CD4-positive, alpha-beta T cell treated with Interleukin-6 at 100 ng/mL for 8 hours (primary cell): ENCODE data around the gene FCMR.
"Not testable (repeated sequence)": the region's sequence is repeated elsewhere in the genome, so short reads cannot be mapped to it uniquely, and the experiment has no call there.

Source experiments
- DNase-seq: peaks from one replicate; pipeline ENCODE4 v3.0.0-alpha.2; 2020; ENCODE audit warnings: mixed read lengths, low spot score

Gene FCMR

DNA sequence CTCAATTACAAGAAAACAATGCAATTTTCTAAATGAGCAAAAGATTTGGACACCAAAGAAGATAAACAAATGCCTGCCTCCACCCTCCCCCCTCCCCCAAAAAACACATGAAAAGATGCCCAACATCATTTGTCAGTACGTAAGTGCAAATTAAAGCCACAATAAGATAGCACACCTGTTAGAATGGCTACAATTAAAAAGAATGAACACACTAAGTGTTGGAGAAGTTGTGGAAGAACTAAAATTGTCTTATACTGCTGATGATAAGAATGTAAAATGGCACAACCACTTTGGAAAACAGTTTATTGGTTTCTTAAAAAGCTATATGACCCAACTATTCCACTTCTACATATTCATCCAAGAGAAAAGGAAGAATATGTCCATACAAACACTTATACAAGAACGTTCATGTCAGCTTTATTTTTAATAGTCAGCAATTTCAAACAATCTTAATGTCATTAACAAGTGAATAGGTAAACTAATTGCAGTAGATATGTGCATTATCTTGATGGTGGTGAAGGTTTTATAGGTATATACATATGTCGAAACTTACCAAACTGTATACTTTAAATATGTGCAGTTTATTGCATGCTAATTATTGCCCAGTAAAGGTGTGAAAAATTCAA lies 45.9 kb downstream of the FCMR start:
- DNase-seq, result no peak

DNA sequence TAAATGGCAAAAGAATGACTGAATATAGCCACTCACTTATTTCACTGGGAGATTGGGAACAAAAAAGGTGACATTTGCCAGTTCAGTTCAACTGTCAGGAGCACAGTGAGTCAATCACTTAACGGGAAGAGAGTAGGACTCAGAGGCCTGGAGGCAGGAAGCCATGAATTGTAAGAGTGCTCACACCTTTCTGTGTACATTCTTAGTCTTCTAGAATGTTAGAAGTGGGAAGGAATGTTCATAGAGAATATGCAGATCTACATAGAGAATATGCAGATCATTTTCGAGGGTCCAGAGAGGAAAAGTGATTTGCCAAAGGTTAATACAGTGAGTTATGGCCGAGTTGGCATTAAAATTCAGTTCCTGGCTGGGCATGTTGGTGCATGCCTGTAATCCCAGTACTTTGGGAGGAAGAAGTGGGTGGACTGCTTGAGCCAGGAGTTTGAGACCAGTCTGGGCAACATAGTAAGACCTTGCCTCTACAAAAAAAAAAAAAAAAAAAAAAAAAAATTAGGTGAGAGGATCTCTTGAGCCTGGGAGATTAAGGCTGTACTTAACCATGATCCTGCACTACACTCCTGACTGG lies 48.0 kb downstream of the FCMR start:
- DNase-seq, result no peak

DNA sequence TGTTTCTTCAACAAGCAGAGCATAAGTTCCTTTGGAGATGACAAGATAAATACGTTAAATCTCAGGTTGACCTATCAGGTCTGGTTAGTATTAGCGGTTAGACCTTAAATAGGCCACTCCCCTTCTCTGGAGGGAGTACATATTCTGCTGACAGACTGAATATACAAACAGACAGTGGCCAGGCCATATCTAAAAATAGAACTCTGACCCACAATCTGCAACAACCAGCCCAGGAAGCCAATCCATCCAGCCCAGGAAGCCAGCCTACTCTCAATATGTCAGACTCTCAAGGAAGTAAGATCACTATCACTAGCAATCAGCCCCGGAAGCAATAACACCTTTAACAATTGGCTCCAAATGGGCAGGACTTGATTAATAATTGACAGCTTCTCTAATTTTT lies 49.6 kb downstream of the FCMR start:
- DNase-seq, result no peak

DNA sequence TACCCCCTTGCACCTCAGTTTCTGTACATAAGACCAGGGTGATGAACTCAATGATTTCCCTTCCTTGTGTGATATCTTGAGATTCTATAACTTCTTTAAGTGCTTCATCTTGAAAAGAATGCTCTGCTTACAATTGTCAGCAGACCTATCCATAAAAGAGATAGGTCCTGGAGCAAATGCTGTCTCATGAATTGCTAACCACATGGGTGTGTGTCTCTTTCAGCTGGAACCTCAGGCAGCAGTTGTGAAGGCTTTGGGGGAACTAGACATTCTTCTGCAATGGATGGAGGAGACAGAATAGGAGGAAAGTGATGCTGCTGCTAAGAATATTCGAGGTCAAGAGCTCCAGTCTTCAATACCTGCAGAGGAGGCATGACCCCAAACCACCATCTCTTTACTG lies 53.5 kb downstream of the FCMR start:
- DNase-seq, result no peak

DNA sequence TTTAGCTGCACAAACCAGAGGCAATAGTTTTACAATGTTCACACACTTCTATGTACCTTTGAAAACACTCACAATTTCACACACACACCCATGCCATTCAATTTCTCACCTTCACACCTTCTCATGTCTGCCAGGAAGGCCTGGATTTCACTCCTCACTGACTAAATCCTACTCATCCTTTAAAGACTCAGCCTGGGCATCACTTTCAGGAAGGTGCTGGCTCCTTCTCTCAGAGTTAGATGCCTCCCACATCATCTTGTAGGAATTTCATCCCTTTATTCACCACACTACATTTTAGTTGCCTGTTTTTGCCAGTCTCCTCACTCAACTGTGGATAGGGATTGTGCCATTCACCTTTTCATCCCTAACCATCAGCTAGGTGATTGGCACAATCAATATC lies 54.0 kb downstream of the FCMR start:
- no peak for DNase-seq

DNA sequence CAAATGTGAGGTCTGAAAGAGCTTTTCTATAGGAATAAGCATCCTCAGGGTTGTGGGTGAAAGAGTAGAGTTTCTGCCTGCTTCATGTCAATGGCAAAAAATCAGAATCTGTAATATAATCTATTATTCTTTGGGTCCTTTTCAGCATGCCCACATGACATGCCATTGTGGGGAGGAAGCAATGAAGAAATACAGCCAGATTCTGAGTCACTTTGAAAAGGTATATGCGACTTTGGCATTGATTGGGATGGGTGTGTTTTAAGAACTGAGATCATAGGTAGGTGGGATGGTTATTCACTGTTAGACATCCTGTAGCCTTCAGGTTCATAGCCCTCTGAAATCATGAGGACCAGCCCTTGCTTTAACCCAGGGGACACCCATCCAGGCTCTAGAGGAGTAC lies 54.5 kb downstream of the FCMR start:
- no peak for DNase-seq

DNA sequence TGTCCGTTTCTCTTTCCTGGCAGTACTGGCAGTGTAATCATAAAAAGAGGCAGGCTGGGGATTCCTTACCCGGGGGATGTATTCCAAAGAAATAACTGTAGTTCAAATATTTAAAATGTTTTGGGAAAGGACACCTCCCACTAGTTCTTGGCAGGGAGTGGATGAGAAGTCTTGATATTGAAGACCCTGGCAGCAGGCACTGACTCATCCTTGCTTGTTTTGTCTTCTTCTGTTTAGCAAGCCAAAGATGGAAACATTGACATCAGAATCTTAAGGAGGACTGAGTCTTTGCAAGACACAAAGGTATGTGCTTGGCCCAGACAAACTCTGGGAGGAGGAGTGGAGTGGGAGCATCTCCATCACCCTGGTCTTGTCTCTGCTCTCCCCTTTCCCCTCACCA lies 55.7 kb downstream of the FCMR start:
- DNase-seq, result no peak

DNA sequence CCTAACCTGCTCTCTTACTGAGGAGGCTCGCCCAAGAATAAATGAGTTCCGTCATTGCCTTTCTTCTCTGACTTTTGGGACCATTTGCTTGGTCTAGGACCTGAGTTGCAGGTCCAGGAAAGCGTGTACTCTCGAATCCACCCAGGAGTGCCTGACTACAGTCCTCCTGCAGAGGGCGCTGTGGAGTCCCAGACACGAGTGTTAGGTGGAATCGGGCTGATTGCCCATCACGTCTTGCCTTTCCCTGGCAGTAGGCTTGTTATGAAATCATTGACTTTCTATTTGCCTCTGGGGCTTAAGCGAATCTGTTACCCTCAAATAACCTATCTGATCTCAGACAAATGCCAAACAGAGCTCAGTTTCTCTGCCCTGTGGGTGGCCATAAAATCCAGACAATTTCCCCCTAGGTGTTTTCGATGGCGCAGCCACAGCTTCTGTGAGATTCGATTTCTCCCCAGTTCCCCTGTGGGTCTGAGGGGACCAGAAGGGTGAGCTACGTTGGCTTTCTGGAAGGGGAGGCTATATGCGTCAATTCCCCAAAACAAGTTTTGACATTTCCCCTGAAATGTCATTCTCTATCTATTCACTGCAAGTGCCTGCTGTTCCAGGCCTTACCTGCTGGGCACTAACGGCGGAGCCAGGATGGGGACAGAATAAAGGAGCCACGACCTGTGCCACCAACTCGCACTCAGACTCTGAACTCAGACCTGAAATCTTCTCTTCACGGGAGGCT lies 56.6 kb downstream of the FCMR start, which contains the start of gene IL20:
IL20 (plus strand) TSS at position 685 of the 733 bp plus-strand sequence. CDS start 230 bp downstream, outside the sequence.
- peak; percentile 81 for DNase-seq

DNA sequence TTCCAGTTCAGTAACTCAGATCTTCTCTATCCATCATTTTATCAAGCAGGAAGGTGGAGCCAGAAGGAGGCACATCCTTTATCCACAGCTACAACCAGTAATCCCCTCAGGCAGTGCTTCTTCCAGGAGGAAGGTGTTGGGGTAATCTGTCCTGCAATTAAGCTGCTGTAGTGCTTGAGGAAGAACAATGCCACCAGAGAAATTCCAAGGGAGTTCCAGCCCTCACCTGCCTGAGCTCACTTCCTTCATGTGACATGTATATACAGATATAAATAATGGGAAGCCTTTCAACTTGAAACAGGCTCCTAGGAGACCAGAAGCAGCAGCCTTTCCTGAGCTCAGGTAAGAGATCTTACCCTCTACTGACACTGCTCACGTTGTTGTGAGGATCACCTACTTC lies 58.5 kb downstream of the FCMR start:
- no peak for DNase-seq

DNA sequence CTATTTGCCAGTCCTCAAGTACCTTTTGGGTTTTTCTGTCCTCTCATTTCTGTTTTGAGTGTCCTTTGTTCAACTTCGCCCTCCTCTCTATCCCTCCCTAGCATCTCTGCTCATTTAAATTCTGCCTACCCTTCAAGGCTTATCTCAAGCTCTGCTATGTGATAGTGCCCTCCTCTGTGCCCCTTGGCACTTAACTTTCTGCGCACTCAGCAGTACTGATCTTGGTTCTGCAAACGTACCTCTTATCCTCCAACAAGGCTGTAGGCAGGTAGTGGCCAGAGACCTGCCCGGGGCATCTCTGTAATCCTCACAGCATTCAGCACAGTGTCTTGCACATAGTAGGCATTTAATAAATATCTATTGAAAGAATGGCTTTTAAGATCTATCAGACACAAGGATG lies 61.6 kb downstream of the FCMR start:
- no peak for DNase-seq

DNA sequence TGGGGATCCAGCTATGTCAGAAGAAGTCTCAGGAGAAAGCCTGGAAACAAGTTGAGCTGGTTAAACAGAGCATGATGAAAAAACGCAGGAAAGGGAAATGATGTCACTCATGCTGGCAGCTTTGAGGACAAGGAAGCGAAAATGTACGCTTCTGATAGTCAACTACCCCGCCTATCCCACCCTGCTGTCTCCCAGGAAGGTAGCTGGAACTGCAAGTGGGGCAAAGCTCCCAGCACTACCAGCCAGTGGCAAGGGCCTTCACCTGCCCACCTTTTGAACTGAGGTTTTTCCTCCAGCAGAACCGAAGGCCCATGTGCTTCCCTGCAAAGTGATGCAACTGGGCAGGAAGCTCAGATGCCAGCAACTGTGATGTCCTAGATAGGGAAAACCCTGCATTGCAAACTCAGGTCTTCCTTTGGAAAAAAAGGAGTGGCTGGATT lies 62.6 kb downstream of the FCMR start:
- DNase-seq, result peak; percentile 10

DNA sequence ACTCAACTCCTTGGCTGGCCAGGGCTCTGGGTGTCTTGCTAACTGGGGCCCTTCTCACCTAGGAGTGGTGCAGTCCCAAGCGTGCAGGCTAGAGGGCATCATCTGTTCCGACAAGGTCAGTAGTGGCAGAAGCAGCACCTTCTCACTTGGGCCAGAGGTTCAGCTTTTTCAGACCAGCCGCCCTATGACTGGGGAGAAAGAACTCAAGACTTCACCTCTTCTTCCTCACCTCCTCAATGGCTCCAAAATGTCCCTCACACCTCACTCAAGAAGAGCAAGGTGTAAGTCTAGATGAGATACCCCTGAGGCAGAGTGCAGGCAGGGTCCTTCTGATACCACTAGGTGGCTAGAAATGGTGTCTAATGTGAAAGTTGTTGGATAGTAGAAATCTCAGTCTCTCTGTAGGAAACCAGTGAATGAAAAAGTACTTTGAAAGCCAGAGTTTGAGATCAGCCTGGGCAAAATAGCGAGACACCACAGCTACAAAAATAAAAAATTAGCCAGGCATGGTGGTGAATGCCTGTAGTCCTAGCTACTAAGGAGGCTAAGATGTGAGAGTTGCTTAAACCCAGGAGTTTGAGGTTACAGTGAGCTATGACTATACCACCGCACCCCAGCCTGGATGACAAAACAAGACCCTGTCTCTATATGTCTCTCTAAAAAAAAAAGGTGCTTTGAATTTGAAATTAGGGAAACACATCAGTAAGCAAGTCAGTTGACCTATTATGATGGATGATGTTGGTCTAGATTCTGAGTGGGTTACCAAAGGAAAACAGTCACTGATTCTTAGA lies 64.9 kb downstream of the FCMR start:
- DNase-seq, result no peak

DNA sequence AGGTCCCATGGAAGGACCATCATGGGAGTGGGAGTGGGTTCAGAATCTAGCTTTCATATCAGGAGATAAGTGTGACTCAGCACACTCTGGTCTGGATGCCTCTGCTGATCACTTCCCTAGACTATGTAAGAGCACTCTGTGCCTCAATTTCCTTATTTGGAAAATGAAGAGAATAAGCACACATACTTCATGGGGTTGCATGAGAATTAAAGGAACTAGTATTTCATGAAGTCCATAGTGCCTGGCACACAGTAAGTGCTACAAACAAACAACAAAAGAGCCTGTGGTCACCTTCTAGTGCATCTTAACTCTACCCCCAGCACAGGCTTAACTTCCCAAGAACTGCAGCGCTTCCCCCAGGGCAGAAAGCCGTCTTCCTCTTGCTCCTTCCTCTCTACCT lies 65.9 kb downstream of the FCMR start:
- no peak for DNase-seq

DNA sequence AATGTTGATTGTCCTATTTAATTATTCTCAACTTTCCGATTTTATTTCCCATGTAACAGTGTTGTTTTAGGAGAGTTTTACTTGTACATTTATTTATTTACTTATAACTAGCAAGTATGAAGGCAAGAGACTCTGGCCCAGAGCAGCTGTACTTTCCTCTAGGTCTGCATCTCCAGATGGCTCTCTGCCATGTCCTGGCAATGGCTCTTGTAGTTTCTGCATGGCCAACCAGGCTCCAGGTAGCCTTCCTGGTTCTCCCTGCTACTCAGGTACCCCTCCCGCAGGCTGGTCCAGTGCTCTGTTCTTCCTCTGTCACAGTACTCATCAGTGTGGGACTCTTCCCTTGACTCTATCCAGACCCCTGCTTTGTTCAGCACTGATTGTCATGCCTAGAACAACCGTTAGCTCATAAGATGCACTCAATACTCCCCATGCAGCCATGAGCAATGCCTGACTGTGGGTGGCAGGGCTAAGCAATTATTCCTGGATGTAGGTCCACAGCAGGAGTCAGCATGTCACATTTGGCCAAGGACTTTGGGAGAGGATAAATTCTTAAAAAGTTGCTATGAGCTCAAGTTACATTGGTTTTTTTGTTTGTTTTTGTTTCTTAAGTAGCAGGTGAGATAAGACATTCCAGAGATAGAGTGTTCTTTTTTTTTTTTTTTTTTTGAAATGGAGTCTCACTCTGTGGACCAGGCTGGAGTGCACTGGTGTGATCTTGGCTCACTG lies 67.2 kb downstream of the FCMR start:
- DNase-seq, result no peak

DNA sequence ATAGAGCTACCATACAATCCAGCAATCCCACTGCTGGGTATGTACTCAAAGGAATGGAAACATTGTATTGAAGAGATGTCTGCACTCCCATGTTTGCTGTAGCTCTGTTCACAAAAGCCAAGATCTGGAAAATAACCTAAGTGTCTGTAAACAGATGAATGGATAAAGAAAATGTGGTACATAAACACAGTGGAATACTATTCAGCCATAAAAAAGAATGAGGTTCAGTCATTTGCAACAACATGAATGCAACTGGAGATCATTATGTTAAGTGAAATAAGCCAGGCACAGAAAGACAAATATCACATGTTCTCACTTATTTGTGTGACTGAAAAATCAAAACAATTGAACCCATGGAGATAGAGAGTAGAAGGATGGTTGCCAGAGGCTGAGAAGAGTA lies 68.0 kb downstream of the FCMR start:
- DNase-seq, result not testable (repeated sequence)
